ENCODE results near the gene SNPH.
"Not testable (repeated sequence)": the region's sequence is repeated elsewhere in the genome, so short reads cannot be mapped to it uniquely, and the experiment has no call there.

SNPH gene

GRCh38 chr20:1341561-1342265 lies 75.6 kb downstream of the SNPH start:
- no peak for DNase-seq (ENCODE audit: low read depth)

GRCh38 chr20:1343446-1344124 lies 77.5 kb downstream of the SNPH start:
- DNase-seq (ENCODE audit: low read depth), result not testable (repeated sequence)

- DNase-seq (ENCODE audit: low read depth), result no peak
Observed at GRCh38 chr20:1345030-1345755, 79.1 kb downstream of the SNPH start.

GRCh38 chr20:1345756-1346093 lies 79.6 kb downstream of the SNPH start:
- no peak for DNase-seq (ENCODE audit: low read depth)

GRCh38 chr20:1346315-1346969 lies 80.3 kb downstream of the SNPH start:
- DNase-seq (ENCODE audit: low read depth), result no peak

- DNase-seq (ENCODE audit: low read depth), result no peak
Observed at GRCh38 chr20:1353956-1354355, 87.9 kb downstream of the SNPH start.

GRCh38 chr20:1357921-1358671 lies 92.0 kb downstream of the SNPH start:
- no peak for DNase-seq (ENCODE audit: low read depth)

Data from CMK (cell line).